ENCODE measurements around the gene AGPAT1. TPM values are rescaled to one million over a fixed set of nuclear protein-coding genes. Genes with fewer than 3 reads are reported as not detected.

The AGPAT1 gene
- total RNA-seq, 2 experiments from 2014 or later, result 13.2 to 13.3 TPM

- Mint-ChIP-seq H3K36me3 (ENCODE audit: low read depth) (peaks cover 81% of the 10 kb centered on the region), H3K9me3 (no peaks in the 10 kb centered on the region), H3K27ac (peak within 1 kb of the TSS; percentile 44), H3K4me3 (no peak within 1 kb of the TSS), H3K4me1 (ENCODE audit: low read depth) (peaks cover 48% of the 10 kb centered on the region), H3K27me3 (no peaks in the 10 kb centered on the region)
- ChIA-PET POLR2A (no interaction called here), CTCF (no interaction called here)
- H3K4me1 ChIP-seq (ENCODE audit: insufficient read depth, low read length), result peaks cover 68% of the 10 kb centered on the region
- no peak within 1 kb of the TSS for H3K4me3 ChIP-seq (ENCODE audit: low read length)
- no peak for ATAC-seq (ENCODE audit: poor library complexity)
- intact Hi-C loops (cut with DNase I, micrococcal nuclease), result no loop called here
- TF ChIP-seq, protein P1, sequence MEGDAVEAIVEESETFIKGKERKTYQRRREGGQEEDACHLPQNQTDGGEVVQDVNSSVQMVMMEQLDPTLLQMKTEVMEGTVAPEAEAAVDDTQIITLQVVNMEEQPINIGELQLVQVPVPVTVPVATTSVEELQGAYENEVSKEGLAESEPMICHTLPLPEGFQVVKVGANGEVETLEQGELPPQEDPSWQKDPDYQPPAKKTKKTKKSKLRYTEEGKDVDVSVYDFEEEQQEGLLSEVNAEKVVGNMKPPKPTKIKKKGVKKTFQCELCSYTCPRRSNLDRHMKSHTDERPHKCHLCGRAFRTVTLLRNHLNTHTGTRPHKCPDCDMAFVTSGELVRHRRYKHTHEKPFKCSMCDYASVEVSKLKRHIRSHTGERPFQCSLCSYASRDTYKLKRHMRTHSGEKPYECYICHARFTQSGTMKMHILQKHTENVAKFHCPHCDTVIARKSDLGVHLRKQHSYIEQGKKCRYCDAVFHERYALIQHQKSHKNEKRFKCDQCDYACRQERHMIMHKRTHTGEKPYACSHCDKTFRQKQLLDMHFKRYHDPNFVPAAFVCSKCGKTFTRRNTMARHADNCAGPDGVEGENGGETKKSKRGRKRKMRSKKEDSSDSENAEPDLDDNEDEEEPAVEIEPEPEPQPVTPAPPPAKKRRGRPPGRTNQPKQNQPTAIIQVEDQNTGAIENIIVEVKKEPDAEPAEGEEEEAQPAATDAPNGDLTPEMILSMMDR (IDR thresholded peaks at IDR 0.05), result no peak
- H3K27me3 ChIP-seq (ENCODE audit: control insufficient read depth in 1 of 2, insufficient read depth in 2 of 2, low read length in 2 of 2), result no peaks in the 10 kb centered on the region
- DNase-seq, result no peak
- peak within 1 kb of the TSS in 1 of 2 donors; percentile 51 for H3K27ac ChIP-seq (ENCODE audit: low read depth in 1 of 2, low read length in 2 of 2)
- no peaks in the 10 kb centered on the region for H3K9me3 ChIP-seq (ENCODE audit: control insufficient read depth in 1 of 2, insufficient read depth in 1 of 2, low read length in 2 of 2)
- peaks cover 75% of the 10 kb centered on the region for H3K36me3 ChIP-seq (ENCODE audit: insufficient read depth, low read length)
Observed at GRCh38 chr6:32184084-32184640, 8.3 kb upstream of the AGPAT1 start, which contains the start of gene AGER. TSS of gene AGER (minus strand) at chr6:32184253. CDS start at chr6:32184222, 31 bp downstream.

DNA sequence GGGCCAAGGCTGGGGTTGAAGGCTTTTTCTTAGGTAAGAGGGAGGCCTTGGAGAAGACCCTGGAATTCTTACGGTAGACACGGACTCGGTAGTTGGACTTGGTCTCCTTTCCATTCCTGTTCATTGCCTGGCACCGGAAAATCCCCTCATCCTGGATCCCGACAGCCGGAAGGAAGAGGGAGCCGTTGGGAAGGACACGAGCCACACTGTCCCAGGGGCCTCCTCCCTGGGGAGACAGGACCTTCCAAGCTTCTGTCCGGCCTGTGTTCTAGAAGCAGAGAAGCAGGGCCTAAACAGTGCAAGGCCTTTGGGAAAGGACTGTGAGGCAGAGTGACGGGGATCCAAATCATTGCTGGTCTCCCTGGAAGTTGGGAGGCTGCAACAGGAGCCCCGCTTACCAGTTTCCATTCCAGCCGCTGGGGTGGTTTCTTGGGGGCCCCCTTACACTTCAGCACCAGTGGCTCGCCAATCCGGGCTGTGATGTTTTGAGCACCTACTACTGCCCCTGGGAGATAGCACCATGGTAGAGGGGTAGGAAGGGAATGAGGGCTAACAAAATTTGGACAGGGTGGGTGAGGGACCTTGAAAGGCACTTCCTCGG is 7.7 kb upstream of the AGPAT1 start:
- H3K36me3 Mint-ChIP-seq (ENCODE audit: low read depth), result peaks cover 81% of the 10 kb centered on the region
- no peak overlapping the region for H3K4me3 Mint-ChIP-seq
- Histone ChIP-seq H3K27me3 (ENCODE audit: control insufficient read depth in 1 of 2, insufficient read depth in 2 of 2, low read length in 2 of 2) (no peaks in the 10 kb centered on the region), H3K36me3 (ENCODE audit: insufficient read depth, low read length) (peaks cover 70% of the 10 kb centered on the region), H3K9me3 (ENCODE audit: control insufficient read depth in 1 of 2, insufficient read depth in 1 of 2, low read length in 2 of 2) (no peaks in the 10 kb centered on the region), H3K4me3 (ENCODE audit: low read length) (no peak overlapping the region), H3K27ac (ENCODE audit: low read depth in 1 of 2, low read length in 2 of 2) (peak overlapping the region in 1 of 2 donors; percentile 2), H3K4me1 (ENCODE audit: insufficient read depth, low read length) (peaks cover 68% of the 10 kb centered on the region)
- ChIA-PET POLR2A (interaction anchor here (8.1 kb wide), 1 partner anchor 9 kb away, joined by 242 read pairs; the partner anchor contains the start of genes GPSM3 and PBX2), CTCF (no interaction called here)
- peak overlapping the region; percentile 44 for H3K27ac Mint-ChIP-seq
- intact Hi-C loops (cut with DNase I, micrococcal nuclease), result no loop called here
- TF ChIP-seq, protein P1 (IDR thresholded peaks at IDR 0.05), result no peak
- peaks cover 48% of the 10 kb centered on the region for H3K4me1 Mint-ChIP-seq (ENCODE audit: low read depth)
- no peak for ATAC-seq (ENCODE audit: poor library complexity)
- no peaks in the 10 kb centered on the region for H3K27me3 Mint-ChIP-seq
- peak in 1 of 14 experiments; percentile 1 for DNase-seq
- H3K9me3 Mint-ChIP-seq, result no peaks in the 10 kb centered on the region

DNA sequence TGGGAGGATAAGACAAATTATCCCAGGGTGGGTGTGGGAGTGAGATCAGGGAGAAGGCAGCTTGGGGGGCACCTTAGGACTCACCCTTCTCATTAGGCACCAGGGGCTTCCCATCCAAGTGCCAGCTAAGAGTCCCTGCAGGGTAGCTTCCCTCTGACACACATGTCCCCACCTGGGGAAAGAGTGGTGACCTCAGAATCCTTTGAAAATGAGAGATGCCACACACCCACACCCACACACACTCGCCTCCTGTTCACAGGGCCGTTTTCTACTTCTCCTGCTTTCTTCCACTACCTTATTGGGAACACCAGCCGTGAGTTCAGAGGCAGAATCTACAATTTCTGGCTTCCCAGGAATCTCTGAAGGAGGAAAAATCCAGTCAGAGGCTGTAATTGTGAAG is 7.1 kb upstream of the AGPAT1 start:
- Histone ChIP-seq H3K4me3 (ENCODE audit: low read length) (no peak overlapping the region), H3K27me3 (ENCODE audit: control insufficient read depth in 1 of 2, insufficient read depth in 2 of 2, low read length in 2 of 2) (no peaks in the 10 kb centered on the region), H3K9me3 (ENCODE audit: control insufficient read depth in 1 of 2, insufficient read depth in 1 of 2, low read length in 2 of 2) (no peaks in the 10 kb centered on the region), H3K4me1 (ENCODE audit: insufficient read depth, low read length) (peaks cover 64% of the 10 kb centered on the region), H3K36me3 (ENCODE audit: insufficient read depth, low read length) (peaks cover 66% of the 10 kb centered on the region), H3K27ac (ENCODE audit: low read depth in 1 of 2, low read length in 2 of 2) (peak overlapping the region in 1 of 2 donors; percentile 2)
- Mint-ChIP-seq H3K4me3 (no peak overlapping the region), H3K27me3 (no peaks in the 10 kb centered on the region), H3K27ac (peak overlapping the region; percentile 44), H3K9me3 (no peaks in the 10 kb centered on the region), H3K36me3 (ENCODE audit: low read depth) (peaks cover 81% of the 10 kb centered on the region), H3K4me1 (ENCODE audit: low read depth) (peaks cover 49% of the 10 kb centered on the region)
- POLR2A ChIA-PET, result interaction anchor here (8.1 kb wide), 1 partner anchor 10 kb away, joined by 242 read pairs; the partner anchor contains the start of genes GPSM3 and PBX2
- TF ChIP-seq, protein P1 (IDR thresholded peaks at IDR 0.05), result no peak
- DNase-seq, result peak in 1 of 14 experiments; percentile 2
- no peak for ATAC-seq (ENCODE audit: poor library complexity)
- CTCF ChIA-PET, result no interaction called here
- intact Hi-C loops (cut with DNase I, micrococcal nuclease), result no loop called here

Measured in CD4-positive, alpha-beta T cell (primary cell).